Tongue (tissue), 2 donors: Measurements from ENCODE around the gene TAF11L3. TPM values are rescaled to one million over a fixed set of nuclear protein-coding genes. Genes with fewer than 3 reads are reported as not detected.
"Not testable (repeated sequence)": the region's sequence is repeated elsewhere in the genome, so short reads cannot be mapped to it uniquely, and the experiment has no call there.

Experiments used
- DNase-seq: peaks from one replicate; pipeline ENCODE4 v3.0.0-alpha.2; 2015
- total RNA-seq: library from RNA; depleted of rRNA; stranded (reverse); fragments of >200 nt; gene quantifications from one replicate; pipeline ENCODE4 v1.2.3, GENCODE V29; 2014

The TAF11L3 gene
- not detected for total RNA-seq

DNA sequence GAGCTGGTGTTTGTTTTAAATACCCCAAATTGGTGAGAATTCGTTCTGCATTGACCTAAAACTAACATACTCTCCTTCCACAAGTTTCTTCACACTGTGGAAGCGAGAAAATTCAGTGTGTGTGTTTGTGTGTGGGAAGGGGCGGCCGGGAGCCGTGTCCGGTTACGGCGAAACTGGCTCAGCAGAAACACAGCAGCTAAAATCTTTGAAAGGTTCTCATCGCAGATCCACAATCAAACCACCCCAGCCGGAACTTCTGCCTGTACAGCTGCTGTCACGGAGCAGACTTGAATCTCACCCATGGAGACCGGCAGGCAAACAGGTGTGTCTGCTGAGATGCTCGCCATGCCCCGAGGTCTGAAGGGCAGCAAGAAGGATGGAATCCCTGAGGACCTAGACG is at the start of gene TAF11L3:
TSS of gene TAF11L3 (plus strand) at position 301 of the 400 bp plus-strand sequence.
- not testable (repeated sequence) for DNase-seq

DNA sequence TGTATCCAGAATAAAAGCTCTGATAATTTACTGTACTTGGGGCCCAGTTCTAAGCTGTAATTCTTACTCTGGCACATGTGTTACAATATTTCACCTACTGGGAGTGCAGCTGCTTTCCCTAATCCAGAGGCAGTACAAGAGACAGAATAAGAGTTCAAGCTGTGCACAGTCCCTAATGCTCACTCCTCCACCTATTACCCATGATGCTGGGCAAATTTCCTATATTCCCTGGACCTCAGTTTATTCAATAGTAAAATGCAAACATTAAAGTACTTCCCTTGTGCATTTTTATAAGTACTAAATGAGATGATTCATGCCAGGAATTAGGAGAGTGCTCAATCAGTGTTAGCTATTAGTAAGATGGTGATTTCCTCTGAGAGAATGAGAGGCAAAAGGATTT is 48.1 kb upstream of the TAF11L3 start:
- DNase-seq = no peak

DNA sequence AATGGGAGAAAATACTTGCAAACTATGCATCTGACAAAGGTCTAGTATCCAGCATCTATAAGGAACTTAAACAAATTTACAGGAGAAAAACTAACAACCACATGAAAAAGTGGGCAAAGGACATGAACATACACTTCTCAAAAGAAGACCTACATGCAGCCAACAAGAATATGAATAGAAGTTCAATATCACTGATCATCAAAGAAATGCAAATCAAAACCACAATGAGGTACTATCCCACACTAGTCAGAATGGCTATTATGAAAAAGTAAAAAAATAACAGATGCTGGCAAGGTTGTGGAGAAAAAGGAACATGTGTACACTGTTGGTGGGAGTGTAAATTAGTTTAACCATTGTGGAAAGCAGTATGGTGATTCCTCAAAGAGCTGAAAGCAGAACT is 43.1 kb upstream of the TAF11L3 start:
- not testable (repeated sequence) for DNase-seq

DNA sequence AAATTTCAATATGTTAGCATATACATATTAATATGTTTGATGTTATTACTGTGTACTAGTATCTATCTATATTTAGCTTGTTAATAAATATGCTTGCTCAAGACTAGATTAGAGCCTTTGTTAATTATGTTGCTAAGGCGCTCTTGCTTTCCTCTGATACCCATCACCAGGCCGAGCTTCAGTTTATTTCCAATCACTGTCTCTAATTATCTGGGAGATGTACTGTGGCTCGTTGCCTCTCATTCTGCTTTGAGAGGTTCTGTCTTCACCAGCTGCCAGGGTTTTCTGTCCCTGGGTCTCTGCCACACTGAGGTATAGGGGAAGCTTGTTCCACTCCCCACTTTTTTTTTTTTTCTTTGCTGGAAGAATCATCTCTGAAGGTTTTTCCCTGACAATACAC is 41.1 kb upstream of the TAF11L3 start:
- no peak for DNase-seq

DNA sequence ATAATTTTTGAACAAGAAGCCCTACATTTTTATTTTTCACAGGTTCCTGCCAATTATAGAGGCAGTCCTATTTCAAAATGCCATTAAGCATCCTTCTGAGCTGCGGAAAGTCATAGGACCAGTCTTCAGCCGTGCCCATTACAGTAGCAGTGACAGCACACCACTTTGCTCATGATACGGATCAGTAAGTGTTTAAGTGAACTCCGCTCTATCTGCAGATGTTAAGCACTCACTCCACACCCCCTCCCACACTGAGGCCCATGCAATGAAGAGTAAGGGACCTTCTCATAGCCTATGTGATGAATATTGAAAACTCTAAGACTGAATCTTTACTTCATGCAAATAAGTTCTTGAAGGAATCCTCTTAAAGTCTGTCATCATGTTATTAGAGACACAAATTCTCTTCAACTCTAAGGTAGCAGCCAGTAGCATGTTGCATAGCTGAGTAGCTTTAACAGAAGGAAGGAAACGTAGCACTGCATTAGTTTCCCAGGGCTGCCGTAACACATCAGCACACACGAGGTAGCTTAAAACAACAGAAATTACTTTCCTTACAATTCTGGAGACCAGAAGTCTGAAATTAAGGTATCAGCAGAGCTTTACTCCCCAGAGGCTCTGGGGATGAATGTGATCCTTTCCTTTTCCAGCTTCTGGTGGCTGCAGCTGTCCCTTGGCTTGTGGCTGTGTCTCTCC is 40.4 kb upstream of the TAF11L3 start:
- no peak for DNase-seq

DNA sequence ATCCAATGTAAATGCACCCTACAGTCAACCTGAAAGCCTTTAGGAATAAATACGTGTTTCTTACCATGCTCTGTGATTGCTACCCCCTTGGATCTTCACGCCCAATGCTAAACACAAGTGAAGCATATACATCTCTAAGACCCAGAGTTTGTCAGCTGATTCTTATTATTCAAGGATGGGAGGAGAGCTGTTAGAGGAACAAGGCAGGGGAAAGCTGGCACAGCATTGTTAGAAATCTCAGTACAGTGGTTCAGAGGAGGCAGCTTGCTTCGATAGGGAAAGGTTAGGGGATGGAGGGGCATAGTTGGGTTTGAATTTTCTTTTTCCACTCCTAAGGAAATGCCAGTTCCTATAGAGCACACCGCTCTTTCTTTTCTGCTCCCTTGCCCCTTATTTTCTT is 36.8 kb upstream of the TAF11L3 start:
- no peak for DNase-seq

DNA sequence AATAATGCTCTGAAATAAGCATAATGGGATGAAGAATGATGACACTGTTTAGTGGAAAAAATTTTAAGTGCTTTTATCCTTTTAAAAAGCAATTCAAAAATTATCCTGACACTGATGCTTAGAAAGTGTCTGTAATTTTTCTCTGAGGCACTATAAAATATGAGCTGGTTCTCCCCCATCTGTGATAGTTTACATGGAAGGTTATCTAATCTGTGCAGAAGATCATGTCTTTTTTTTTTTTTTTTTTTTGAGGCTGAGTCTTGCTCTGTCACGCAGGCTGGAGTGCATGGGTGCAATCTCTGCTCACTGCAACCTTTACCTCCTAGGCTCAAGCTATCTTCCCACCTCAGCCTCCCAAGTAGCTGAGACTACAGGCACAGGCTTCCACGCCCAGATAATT is 35.4 kb upstream of the TAF11L3 start:
- DNase-seq = no peak

DNA sequence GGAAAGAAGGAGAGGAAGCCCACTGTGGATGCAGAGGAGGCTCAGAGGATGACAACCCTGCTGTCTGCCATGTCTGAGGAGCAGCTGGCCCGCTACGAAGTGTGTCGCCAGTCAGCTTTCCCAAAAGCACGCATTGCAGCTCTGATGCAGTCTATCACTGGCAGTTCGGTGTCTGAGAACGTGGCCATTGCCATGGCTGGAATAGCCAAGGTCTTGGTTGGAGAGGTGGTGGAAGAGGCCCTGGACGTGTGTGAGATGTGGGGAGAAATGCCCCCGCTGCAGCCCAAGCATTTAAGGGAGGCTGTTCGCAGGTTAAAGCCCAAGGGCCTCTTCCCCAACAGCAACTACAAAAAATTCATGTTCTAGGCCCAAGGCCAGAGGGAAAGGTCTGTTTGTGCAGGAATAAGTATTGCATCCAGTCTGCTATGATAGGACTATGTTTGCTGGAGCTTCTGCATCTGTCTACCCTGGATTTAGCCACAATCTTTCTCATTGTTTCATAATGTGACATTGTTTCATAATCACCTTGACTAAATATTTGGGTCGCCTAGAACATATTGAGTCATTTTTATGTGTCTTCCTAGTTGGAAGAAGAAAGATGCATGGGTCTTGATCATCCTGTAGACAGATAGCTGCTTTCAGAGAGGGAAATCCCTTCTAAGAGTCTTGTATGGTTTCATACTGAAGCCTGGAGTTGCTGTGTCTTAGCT is 31.5 kb upstream of the TAF11L3 start:
- DNase-seq = not testable (repeated sequence)

DNA sequence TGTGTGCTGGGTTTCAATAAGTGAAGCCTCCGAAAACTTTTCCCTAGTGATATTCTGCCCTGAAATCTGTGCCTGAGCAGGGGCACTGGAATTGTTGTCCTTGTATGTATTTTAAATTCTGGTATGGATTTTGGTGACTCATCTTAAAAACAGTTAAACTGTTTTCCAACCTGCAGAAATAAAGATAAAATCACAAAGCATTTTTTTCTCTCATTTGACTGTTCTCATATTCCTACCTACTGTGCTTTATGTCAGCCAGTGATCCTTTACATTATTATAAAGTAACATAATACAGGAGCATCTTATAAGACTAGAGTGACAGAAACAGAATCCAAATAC is 31.0 kb upstream of the TAF11L3 start:
- no peak for DNase-seq

DNA sequence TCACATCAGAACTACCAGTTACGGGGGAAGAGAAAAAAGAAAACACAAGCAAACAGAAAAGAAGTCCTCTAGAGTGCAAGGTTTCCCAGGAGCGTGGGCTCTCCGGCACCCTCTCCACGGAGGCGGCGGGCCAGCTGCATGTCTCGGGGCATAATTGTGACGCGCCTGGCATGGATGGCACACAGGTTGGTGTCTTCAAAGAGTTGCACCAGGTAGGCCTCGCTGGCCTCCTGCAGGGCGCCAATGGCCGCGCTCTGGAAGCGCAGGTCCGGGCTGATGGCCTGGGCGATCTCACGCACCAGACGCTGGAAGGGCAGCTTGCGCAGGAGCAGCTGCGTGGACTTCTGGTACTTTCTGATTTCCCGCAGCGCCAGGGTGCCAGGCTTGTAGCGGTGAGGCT is 26.9 kb upstream of the TAF11L3 start:
- not testable (repeated sequence) for DNase-seq

DNA sequence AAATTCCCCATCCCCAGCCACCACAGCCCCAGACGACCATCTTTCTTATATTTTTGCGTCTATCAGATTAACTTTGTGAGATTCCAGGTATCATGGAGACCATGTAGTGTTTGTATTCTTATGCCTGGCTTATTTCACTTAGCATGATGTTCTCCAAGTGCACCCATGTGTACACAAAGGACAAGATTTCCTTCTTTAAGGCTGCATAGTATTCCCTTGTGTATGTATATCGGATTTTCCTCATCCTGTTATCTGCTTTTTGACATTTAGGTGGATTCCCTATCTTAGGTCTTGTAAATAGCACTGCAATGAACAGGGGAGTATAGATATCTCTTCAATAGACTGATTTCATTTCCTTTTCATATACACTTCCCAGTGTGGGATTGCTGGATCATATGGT is 25.4 kb upstream of the TAF11L3 start:
- no peak for DNase-seq

DNA sequence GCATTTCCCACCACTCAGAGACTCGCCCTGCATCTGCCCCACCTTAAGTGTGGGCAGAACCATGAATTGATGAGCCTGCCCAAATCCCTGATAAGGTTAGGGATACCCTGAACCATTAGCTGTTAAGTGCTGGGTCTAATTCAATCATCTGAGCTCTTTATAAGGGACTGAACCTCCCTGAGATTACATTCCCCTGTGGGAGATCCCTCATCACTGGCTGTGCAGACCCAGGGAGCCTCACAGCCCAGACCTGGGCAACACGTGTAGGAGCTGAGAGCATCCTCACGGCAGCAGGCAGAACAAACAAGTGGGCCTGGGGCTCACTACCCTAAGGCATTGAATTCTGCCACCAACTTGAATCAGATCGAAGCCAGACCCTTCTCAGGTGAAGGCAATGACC is 20.7 kb upstream of the TAF11L3 start:
- no peak for DNase-seq

DNA sequence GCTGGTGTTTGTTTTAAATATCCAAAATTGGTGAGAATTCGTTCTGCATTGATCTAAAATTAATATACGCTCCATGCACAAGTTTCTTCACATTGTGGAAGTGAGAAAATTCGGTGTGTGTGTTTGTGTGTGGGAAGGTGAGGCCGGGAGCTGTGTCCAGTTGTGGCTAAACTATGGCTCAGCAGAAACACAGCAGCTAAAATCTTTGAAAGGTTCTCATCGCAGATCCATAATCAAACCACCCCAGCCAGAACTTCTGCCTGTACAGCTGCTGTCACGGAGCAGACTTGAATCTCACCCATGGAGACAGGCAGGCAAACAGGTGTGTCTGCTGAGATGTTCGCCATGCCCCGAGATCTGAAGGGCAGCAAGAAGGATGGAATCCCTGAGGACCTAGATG is 20.2 kb upstream of the TAF11L3 start, which contains the start of gene TAF11L2:
TSS of gene TAF11L2 (plus strand) at position 301 of the 400 bp plus-strand sequence.
- DNase-seq = not testable (repeated sequence)

DNA sequence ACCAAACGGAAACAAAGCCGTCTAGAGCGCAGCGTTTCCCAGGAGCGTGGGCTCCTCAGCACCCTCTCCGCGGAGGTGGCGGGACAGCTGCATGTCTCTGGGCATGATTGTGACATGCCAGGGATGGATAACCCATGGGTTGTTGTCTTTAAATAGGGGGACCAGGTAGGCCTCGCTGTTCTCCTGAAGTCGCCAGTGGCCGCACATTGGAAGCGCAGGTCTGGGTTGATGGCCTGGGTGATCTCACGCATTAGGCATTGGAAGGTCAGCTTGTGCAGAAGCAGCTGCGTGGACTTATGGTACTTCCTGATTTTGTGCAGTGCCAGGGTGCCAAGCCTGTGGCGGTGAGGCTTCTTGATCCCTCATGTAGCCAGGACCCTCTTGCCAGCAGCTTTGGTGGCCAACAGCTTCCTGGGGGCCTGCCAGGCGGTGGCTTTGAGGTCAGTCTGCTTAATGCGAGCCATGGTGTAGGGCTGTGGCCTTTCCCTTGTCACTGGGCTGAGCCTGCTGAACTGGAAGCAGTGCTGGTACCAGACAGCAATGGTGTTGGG is 6.3 kb upstream of the TAF11L3 start:
- no peak for DNase-seq

DNA sequence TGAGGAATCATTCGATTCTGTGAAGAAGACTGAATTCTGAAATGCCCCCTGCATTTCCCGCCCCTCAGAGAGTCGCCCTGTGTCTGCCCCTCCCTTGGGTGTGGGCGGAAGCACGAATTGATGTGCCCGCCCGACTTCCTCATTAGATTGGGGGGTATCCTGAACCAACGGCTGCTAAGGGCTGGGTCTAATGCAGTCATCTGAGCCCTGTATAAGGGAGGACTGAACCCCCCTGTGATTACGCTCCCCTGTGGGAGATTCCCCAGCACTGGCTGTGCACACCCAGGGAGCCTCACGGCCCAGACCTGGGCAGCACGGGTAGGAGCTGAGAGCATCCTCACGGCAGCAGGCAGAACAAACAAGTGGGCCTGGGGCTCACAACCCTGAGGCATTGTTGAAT is 641 bp upstream of the TAF11L3 start:
- DNase-seq = not testable (repeated sequence)

DNA sequence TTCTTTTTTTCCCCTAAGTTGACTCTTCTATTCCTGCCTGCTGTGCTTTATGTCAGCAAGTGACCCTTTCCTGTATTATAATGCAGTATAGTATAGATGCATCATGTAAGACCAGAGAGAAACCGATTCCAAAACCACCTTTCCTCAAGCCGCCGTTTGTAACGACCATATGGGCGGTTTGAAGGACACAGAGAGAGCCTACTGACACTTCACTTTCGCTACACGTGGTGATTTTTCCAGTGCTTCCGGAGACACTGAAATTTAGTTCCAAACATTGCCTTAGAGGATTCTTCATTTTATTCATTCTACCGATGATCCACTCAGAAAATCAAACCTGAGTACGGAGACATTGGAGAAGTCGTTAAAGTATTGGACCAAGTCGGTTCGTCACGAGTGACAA is 1.3 kb downstream of the TAF11L3 start:
- DNase-seq = not testable (repeated sequence)

DNA sequence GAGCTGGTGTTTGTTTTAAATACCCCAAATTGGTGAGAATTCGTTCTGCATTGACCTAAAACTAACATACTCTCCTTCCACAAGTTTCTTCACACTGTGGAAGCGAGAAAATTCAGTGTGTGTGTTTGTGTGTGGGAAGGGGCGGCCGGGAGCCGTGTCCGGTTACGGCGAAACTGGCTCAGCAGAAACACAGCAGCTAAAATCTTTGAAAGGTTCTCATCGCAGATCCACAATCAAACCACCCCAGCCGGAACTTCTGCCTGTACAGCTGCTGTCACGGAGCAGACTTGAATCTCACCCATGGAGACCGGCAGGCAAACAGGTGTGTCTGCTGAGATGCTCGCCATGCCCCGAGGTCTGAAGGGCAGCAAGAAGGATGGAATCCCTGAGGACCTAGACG is 3.3 kb downstream of the TAF11L3 start, which contains the start of gene TAF11L4:
TSS of gene TAF11L4 (plus strand) at position 301 of the 400 bp plus-strand sequence.
- DNase-seq = not testable (repeated sequence)

DNA sequence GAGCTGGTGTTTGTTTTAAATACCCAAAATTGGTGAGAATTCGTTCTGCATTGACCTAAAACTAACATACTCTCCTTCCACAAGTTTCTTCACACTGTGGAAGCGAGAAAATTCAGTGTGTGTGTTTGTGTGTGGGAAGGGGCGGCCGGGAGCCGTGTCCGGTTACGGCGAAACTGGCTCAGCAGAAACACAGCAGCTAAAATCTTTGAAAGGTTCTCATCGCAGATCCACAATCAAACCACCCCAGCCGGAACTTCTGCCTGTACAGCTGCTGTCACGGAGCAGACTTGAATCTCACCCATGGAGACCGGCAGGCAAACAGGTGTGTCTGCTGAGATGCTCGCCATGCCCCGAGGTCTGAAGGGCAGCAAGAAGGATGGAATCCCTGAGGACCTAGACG is 6.8 kb downstream of the TAF11L3 start, which contains the start of gene TAF11L5:
TSS of gene TAF11L5 (plus strand) at position 301 of the 400 bp plus-strand sequence.
- DNase-seq = not testable (repeated sequence)

DNA sequence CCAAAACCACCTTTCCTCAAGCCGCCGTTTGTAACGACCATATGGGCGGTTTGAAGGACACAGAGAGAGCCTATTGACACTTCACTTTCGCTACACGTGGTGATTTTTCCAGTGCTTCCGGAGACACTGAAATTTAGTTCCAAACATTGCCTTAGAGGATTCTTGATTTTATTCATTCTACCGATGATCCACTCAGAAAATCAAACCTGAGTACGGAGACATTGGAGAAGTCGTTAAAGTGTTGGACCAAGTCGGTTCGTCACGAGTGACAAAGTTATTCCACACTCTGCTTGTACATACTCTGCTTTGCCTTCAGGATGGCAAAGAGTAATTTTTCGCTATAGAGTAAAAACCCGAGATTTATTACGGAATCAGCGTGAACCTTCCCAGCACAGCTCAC is 8.3 kb downstream of the TAF11L3 start:
- not testable (repeated sequence) for DNase-seq

DNA sequence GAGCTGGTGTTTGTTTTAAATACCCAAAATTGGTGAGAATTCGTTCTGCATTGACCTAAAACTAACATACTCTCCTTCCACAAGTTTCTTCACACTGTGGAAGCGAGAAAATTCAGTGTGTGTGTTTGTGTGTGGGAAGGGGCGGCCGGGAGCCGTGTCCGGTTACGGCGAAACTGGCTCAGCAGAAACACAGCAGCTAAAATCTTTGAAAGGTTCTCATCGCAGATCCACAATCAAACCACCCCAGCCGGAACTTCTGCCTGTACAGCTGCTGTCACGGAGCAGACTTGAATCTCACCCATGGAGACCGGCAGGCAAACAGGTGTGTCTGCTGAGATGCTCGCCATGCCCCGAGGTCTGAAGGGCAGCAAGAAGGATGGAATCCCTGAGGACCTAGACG is 10.2 kb downstream of the TAF11L3 start, which contains the start of gene TAF11L6:
TSS of gene TAF11L6 (plus strand) at position 301 of the 400 bp plus-strand sequence.
- not testable (repeated sequence) for DNase-seq
